Daoy (cell line): ENCODE results near the gene SNX24. TPM values are rescaled to one million over a fixed set of nuclear protein-coding genes. Genes with fewer than 3 reads are reported as not detected.
A peak's percentile ranks its signal among the peaks of the same experiment; 100 is the strongest.
"Not testable (repeated sequence)": the region's sequence is repeated elsewhere in the genome, so short reads cannot be mapped to it uniquely, and the experiment has no call there.

Experiments used
- DNase-seq: peaks from one replicate; pipeline ENCODE4 v3.0.0-alpha.2; 2015; ENCODE audit warnings: low read depth
- total RNA-seq: library from RNA; depleted of rRNA; stranded (reverse); fragments of >200 nt; shearing (Covaris generic); gene quantifications from 2 replicates; pipeline ENCODE4 v1.2.3, GENCODE V29; 2014

Gene SNX24
- total RNA-seq, 1 experiment from 2014 or later, result 36.6 TPM

DNA sequence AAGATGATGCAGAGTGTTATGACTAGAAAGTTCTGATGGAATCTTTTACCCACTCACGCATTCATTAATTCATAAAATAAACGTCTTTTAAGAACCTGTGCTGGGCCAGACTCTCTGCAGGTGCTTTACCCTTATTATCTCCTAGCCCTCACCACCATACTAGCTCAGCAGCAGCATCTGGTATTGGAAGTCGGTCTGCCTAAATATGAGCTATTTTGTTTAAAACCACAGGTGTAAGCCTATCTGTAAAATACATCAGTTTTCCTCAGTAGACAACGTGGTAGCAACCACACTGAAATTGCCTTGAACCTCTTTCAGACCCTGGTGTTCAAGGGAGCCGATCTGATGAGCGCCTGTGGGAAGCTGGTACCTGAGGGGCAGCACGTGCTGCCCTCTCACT lies 121.7 kb downstream of the SNX24 start:
- DNase-seq, result no peak

DNA sequence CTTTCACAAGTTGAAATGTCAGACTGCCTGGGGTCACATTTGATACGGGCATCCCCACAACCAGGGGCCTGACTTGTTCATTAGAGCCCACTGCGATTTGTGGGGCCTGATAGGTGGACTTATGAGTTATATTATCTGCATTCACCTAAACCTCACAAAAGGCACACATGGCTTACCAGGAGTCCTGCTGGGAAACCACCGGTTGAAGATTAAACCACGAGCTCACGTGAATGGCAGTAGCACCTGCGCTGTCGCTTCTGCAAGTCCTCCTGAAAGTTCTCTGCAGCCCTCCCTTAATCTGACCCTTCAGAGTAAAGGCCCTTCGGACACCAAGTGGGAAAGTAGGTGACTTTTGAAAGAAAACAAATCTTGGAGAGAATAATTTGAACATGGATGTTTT lies 122.2 kb downstream of the SNX24 start:
- DNase-seq, result no peak

- DNase-seq, result not testable (repeated sequence)
Observed at GRCh38 chr5:122968056-122968455, 122.6 kb downstream of the SNX24 start.

DNA sequence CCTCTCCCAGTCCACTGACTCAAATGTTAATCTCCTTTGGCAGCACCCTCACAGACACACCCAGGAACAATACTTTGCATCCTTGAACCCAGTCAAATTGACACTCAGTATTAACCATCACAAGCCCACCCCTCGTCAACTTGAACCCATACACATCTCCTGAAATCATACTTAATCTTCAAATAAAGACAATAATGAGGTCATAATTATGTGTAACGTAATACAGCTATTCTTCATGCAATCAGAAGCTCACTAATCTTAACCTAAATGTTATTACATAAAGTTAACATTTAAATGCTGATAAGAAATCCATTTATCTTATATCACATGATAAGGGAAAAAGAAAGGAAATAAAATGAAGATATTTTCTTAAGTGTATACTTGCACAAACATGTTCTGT lies 125.9 kb downstream of the SNX24 start:
- no peak for DNase-seq

GRCh38 chr5:122972877-122973276 lies 127.5 kb downstream of the SNX24 start:
- DNase-seq, result peak; percentile 14

- not testable (repeated sequence) for DNase-seq
Observed at GRCh38 chr5:122973759-122974158, 128.3 kb downstream of the SNX24 start.

- not testable (repeated sequence) for DNase-seq
Observed at GRCh38 chr5:122974251-122974650, 128.8 kb downstream of the SNX24 start.

DNA sequence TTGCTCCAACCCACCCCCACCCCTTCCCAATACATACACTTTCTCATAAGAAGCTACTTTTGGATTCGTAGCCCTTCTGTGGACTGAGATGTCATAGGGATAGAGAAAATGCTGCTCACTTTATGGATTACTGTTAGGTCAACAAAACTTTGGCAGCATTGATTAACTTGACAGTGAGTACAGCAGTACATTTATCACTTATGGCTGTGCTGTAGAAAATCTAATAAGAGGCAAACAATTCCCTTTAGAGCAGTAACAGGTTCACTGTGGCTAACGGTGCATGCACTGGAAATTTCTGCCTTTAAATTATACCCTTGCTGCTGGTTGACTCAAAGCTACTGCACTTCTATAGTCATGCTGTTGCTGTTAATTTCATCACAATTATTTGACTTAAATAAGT lies 131.9 kb downstream of the SNX24 start:
- no peak for DNase-seq

- DNase-seq, result no peak
Observed at GRCh38 chr5:122978068-122978467, 132.7 kb downstream of the SNX24 start.

GRCh38 chr5:122978644-122979297 lies 133.4 kb downstream of the SNX24 start:
- DNase-seq, result no peak

DNA sequence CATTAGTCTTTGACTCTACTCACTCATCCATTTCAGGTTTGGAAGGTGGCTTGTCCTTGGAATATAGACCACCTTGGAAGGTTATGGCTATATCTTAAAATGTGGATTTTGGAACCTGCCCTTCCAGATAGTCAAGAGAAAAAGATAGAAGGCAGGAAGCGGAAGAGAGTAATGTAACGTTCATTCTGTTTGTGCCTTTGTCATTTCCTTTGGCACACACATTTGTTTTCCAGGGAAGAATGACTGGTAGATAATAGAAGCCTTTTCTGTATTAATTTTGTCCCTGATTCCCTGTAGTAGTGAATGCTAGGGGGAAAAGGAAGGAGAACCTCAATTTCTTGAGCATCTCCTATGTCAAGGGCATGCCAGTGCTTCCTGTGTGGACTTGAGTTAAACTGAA lies 136.4 kb downstream of the SNX24 start:
- DNase-seq, result no peak

- DNase-seq, result no peak
Observed at GRCh38 chr5:122982376-122982775, 137.0 kb downstream of the SNX24 start.

DNA sequence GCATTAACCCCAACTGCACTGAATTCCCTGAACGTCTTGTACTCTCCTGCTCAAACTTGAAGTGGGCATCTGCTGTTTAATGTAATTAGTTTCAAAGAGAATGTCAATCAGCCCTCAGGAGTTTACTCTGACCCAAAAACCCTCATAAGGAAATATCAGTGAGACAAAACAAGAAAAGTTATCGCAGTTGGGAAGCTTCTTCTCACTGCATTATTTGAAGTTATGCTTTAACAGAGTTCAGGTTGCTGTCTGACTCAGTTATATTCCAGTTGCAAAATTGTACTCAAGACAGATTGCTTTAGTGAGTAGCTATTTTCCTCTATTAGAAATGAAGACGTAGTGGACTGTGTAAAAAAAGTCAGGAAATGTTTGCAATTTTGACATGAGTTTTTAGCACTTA lies 139.0 kb downstream of the SNX24 start:
- no peak for DNase-seq

DNA sequence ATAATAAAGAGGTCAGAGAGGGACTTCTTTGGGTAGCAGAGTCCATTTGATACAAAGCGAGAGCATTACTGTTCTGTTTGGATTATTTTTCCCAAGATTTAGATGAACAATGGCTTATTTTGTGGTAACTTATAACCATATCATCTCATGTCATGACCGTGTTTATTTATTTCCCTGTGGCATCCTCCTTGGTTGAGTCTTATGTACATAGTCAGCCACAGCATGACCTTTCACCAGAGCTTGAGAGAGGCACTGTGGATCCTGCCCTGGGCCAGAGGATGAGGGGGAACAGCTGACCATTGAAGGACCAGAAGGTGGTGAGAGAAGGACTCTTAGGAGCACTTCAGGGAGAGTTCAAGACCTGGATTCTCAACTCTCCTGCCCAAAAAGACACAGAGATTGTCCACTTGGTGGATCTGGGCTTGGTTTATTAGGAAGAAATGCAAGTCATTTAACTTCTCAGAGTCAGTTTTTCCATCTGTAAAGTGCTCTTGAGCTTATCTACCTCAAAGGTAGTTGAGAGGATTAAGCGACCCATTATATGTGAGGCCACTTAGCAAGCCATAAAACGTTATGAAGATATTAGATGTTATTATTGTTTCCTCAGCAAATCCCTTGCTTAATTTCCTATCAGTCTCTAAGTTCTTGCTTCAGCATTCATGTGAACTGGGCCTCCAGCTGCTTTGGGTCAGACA lies 139.7 kb downstream of the SNX24 start:
- no peak for DNase-seq

GRCh38 chr5:122985954-122986721 lies 140.7 kb downstream of the SNX24 start:
- DNase-seq, result no peak

DNA sequence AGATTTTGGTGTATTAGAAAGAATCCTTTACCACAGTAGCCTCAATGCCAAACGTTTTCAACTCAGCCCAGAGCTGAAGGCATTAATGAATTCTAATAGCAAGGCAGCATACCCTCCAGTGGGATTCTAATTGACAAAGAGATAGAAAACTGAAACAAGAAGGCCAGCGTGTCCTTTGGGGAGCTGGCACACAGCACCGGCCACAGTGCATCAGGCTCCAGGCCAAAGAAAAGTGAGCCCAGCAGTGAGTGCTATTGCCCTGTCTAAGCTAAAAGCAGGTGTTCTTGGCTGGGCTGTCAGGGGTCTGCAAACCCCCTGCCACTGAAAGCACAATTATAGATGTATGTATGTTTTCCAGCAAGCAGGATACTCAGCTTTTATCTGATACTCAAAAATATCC lies 150.7 kb downstream of the SNX24 start:
- DNase-seq, result no peak

- no peak for DNase-seq
Observed at GRCh38 chr5:122997294-122997693, 151.9 kb downstream of the SNX24 start.

DNA sequence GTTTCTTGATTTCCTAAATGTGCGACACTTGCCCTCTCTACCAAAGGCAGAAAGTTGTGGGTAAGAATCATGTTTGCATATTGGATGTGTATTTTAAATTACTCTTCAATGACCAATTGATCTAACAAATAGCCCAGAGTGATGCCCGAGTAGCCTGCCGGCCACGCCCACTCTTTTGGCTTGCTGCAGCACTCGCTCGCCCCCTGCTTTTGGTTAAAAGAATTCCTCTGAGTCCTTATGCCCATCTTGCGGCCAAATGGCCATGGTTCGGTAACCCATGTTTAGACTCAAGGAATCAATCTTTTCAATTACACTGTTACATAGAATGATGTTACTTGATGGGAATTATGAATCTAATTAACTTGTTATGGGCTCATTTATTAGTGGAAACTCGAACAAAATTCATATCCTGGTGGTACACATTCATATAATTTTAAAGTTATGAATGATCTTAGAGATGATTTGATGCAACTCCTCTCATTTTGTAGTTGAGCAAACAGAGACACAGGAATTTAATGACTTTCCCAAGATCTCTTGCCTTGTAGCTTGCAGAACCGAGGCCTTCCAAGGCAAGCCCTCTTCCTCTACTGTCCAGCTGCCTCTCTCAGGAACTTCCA lies 154.6 kb downstream of the SNX24 start:
- peak; percentile 80 for DNase-seq

DNA sequence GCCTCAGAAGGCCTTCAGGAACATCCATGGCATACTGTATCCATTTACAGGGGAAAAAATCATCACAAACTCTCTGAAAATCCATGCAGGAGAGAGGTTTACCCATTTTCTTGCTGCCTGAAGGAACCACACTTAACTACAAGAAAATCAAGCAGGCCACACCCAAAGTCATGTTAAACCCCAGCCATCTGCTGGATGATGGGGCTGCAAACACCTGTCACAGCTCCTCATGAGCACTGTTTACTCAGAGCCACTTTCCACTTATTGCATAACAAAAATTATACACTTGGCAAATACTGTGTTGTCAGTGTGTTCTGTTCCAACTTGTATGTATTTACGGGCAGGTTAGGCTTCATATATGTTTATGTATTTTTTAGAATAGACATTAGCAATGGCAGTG lies 155.3 kb downstream of the SNX24 start:
- no peak for DNase-seq

DNA sequence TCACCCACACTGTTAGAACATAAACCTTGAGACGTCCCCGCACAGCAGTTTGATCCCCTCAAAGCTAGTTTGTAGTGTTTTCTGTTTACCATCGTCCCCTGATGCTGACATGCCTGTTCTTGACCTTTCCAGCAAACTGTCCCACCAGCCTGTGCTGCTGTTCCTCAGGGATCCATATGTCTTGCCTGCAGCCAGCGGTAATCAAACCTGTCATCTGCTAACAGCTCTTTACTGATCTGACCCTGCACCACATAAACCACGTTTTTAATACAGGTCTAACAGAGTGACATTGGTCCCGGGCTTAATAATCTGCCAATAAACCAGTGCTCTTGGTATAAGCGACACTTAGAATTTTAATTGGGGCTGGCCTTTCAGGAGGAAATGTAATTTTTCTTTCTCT lies 156.4 kb downstream of the SNX24 start:
- no peak for DNase-seq

- DNase-seq, result no peak
Observed at GRCh38 chr5:123007182-123007581, 161.8 kb downstream of the SNX24 start.

GRCh38 chr5:123007754-123008153 lies 162.3 kb downstream of the SNX24 start:
- DNase-seq, result no peak
